GM19467 (cell line): ENCODE measurements around the gene ARCN1.
"Not testable (repeated sequence)": the region's sequence is repeated elsewhere in the genome, so short reads cannot be mapped to it uniquely, and the experiment has no call there.

Experiments used
- ATAC-seq: cut with Tn5 transposase; IDR thresholded peaks from one replicate; pipeline ENCODE4 v1.9.1; 2021; ENCODE audit warnings: mild to moderate bottlenecking, moderate library complexity; ENCODE audit not compliant: unreplicated experiment

The ARCN1 gene

GRCh38 chr11:118544010-118544646, 28.1 kb upstream of the ARCN1 start:
- ATAC-seq: no peak

DNA sequence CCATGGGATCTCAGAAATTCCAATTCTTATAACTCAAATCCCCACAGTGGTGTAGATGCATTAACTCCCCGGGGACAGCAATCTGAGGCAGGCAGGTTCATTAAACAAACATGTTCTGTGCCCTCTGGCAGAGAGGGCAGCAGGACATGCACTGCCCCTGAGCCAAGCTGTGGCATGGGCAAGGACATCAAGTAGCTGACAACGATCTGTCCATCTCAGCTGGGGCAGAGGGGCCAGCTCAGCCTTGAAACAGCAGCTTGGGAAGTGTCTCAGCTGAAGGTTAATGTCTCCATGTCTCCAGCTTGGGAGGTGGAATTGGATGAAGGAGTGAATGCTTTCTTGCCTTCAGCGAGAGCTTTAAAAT, 27.6 kb upstream of the ARCN1 start:
- no peak for ATAC-seq

DNA sequence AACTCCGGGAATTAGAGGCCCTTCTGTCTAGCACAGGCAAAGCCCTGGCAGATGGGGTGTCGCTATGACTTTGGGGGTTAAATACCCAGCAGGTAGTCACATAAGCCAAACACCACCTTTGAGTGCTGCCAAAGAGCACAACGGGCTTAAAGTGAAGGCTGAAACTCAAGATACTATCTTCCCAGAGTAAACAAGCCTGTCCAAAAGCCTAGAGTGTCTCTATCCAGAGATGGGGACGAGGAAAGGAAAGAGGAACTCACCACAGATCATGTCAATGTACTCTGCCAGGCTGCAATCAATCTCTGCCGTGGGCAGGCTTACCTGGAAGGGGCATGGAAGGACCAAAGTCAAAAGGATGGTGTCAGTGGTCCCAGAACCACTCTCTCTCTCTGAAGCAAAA, 26.7 kb upstream of the ARCN1 start:
- ATAC-seq: no peak

DNA sequence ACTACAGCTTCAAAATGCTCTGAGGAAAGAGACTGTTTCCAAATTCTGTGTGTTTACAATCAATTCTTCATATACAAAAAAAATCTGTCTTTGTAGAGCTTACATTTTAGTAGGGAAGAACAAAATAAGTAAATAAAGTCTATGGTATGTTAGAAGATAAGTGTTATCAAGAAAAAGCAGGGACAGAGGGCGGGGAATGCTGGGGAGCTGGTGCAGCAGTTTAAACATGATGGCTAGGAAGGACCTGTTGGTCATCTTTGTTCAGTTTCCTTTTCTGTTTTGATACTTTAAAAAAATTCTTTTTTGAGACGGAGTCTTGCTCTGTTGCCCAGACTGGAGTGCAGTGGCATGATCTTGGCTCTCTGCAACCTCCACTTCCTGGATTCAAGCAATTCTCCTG, 25.1 kb upstream of the ARCN1 start:
- no peak for ATAC-seq

GRCh38 chr11:118552341-118552740, 19.9 kb upstream of the ARCN1 start:
- ATAC-seq: no peak

DNA sequence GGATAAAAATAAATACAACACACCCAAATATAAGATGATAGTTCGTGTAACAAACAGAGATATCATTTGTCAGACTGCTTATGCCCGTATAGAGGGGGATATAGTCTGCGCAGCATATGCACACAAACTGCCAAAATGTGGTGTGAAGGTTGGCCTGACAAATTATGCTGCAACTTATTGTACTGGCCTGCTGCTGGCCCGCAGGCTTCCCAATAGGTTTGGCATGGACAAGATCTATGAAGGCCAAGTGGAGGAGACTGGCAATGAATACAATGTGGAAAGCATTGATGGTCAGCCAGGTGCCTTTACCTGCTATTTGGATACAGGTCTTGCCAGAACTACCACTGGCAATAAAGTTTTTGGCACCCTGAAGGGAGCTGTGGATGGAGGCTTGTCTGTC, 11.4 kb upstream of the ARCN1 start:
- ATAC-seq: no peak

GRCh38 chr11:118565051-118565450, 7.2 kb upstream of the ARCN1 start:
- ATAC-seq: no peak

GRCh38 chr11:118569670-118570069, 2.5 kb upstream of the ARCN1 start:
- ATAC-seq: no peak

- ATAC-seq: no peak
These were observed 1.4 kb upstream of the ARCN1 start for GRCh38 chr11:118570787-118571186.

GRCh38 chr11:118571701-118572060, 528 bp upstream of the ARCN1 start:
- ATAC-seq: not testable (repeated sequence)

DNA sequence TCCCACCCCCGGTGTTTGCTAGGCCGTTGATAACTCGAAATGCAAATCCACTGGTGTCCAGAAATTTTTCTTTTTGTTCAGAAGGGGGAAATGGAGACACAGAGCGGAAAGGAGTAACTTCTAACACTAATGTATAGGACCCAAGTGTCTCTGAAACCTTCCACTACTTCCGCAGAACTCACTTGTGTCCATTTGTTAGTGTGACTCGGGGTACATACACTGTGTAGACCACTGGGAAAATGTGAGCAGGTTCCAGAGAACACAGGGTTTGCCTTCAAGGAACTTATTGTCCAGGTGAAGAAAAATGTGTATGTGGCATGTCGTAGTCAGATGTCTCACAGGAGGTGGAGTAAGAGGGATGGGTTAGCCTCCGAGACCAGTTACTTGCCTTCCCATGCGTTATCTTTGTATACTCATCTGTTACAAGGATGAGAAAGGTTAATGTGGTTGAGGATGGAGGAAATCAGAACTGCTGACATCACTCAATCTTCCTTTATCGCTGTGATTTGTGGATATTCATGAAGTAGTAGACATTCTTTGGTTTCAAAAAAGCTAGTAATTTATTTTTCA, 857 bp downstream of the ARCN1 start:
- ATAC-seq: peak; percentile 22

- ATAC-seq: no peak
These were observed 2.4 kb downstream of the ARCN1 start for GRCh38 chr11:118574636-118575035.

GRCh38 chr11:118577995-118578394, 5.8 kb downstream of the ARCN1 start:
- not testable (repeated sequence) for ATAC-seq

- ATAC-seq: no peak
These were observed 8.8 kb downstream of the ARCN1 start for GRCh38 chr11:118581057-118581456.

GRCh38 chr11:118587952-118588351, 15.7 kb downstream of the ARCN1 start:
- ATAC-seq: no peak

DNA sequence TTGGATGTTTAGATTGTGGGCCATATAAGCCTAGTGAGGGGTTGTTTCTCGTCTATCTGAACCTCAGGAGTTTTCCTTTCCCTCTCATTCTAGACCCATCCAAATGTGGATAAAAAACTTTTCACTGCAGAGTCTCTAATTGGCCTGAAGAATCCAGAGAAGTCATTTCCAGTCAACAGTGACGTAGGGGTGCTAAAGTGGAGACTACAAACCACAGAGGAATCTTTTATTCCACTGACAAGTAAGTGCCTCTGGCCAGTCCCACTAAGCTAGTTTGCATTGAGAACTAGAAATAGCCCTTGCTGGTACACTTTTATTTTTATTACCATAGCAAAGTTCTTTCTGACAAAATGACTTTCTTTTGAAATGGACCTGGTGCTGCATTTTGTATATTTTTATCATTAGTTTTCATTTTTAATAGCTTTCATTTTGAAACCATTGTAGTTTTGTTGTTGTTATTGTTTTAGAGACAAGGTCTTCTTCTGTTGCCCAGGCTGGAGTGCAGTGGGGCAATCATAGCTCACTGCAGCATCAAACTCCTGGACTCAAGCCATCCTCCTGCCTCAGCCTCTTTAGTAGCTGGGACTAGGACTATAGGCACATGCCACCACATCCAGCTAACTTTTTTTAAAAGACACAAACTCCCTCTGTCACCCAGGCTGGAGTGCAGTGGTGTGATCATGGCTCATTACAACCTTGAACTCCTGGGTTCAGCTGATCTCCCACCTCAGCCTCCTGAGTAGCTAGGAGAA, 20.6 kb downstream of the ARCN1 start:
- ATAC-seq: no peak

DNA sequence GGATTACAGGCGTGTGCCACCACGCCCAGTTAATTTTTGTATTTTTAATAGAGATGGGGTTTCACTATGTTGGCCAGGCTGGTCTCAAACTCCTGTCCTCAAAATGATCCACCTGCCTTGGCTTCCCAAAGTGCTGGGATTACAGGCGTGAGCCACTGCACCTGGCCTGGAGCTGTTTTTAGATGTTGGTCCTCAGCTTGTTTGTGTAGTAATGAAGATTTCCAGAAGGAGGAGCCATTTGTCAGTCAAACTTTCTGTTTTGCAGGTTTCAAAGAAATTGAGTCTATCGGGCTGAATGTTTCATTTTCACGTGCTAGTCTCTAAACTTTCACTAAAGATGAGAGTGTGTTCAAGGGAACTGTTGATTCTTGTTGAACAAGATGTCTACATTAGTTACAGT, 22.8 kb downstream of the ARCN1 start:
- ATAC-seq: not testable (repeated sequence)

GRCh38 chr11:118596224-118597146, 24.3 kb downstream of the ARCN1 start:
- ATAC-seq: no peak

GRCh38 chr11:118597556-118597955, 25.3 kb downstream of the ARCN1 start:
- ATAC-seq: no peak

- ATAC-seq: no peak
These were observed 30.1 kb downstream of the ARCN1 start for GRCh38 chr11:118602331-118602730.

DNA sequence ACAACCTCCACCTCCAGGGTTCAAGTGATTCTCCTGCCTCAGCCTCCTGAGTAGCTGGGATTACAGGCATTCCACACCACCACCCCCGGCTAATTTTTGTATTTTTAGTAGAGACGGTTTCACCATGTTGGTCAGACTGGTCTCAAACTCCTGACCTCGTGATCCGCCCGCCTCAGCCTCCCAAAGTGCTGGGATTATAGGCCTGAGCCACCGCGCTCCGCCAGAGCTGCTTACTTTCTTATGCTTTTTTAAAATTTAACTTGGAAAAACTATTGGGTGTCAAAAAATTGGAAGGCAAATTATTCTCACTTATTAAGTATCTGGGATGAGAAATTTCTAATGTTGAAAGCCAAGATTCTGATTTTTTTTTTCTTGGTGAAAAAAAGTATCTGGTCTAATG, 31.5 kb downstream of the ARCN1 start:
- ATAC-seq: not testable (repeated sequence)
